ENCODE results near the gene TMPRSS9.
"Not testable (repeated sequence)": the region's sequence is repeated elsewhere in the genome, so short reads cannot be mapped to it uniquely, and the experiment has no call there.

The TMPRSS9 gene

DNA sequence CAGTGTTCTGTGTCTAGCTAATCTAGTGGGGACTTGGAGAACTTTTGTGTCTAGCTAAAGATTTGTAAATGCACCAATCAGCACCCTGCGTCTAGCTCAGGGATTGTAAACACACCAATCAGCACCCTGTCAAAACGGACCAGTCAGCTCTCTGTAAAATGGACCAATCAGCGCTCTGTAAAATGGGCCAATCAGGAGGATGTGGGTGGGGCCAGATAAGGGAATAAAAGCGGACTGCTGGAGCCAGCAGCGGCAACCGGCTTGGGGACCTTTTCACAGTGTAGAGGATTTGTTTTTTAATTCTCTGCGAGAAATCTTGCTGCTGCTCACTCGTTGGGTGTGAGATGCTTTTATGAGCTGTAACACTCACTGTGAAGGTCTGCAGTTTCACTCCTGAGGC, 32.8 kb downstream of the TMPRSS9 start:
- in situ Hi-C loops (cut with MboI; ENCODE audit: low sequenced_read_pairs), result not testable (repeated sequence)

DNA sequence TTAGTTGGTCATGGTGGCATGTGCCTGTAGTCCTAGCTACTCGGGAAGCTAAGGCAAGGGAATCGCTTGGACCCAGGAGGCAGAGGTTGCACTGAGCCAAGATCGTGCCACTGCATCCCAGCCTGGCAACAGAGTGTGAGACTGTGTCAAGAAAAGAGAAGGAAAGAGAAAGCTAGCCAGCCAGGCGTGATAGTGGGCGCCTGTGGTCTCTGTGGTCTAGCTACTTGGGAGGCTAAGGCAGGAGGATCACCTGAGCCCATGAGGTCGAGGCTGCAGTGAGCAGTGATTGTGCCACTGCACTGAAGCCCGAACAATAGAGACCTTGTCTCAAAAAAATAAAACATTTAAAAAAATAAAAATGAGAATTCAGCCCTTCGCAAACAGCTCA, 34.0 kb downstream of the TMPRSS9 start:
- no peaks in the 10 kb centered on the region for H3K4me1 ChIP-seq
- DNase-seq (ENCODE audit: low spot score in 2 of 2), result no peak
- H3K27me3 ChIP-seq (ENCODE audit: low read depth), result no peaks in the 10 kb centered on the region
- no peaks in the 10 kb centered on the region for H3K36me3 ChIP-seq (replicated peaks)
- in situ Hi-C loops (cut with MboI; ENCODE audit: low sequenced_read_pairs), result no loop called here
- H3K9me3 ChIP-seq, result peaks cover 3% of the 10 kb centered on the region; the same call in 1 of the 2 replicates
- H3K4me3 ChIP-seq, result no peak overlapping the region

More for the DNA sequence above, 32.8 kb downstream of the TMPRSS9 start:
- H3K27me3 ChIP-seq (ENCODE audit: low read depth); H3K9me3 ChIP-seq; H3K4me1 ChIP-seq; H3K4me3 ChIP-seq; H3K36me3 ChIP-seq (replicated peaks): not testable (repeated sequence)
- peak in 1 of 2 experiments; percentile 46 for DNase-seq (ENCODE audit: low spot score in 2 of 2)

DNA sequence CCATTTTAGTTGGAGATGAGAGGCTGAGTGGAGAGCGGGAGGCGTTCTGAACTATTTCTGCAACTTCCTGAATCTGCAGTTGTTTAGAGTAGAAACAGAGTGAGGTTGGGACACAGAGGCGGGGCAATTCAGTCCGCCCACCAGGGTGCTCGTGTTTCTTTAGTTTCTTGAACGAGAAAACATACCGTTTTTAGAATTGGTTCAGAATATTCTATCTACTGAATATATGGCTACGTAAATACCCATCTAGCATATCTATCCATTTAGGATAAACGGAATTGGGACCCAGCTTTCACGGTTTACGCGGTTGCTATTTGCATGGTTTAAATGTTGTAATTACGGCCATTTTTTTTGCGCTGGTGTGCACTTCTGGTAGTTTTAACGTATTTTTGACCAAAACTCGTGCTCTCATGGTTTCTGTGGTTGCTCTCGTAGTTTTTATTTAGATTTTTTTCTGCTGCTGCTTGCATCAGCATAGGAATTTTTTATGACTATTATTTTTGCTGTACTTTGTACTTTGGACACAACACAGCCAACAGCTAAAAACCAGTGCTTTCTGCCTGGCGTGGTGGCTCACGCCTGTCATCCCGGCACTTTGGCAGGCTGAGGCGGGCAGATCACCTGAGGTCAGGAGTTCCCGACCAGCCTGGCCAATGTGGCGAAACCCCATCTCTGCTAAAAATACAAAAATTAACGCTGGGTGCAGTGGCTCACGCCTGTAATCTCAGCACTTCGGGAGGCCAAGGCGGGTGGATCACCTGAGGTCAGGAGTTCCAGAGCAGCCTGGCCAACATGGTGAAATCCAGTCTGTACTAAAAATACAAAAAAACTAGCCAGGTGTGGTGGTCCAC, 34.6 kb downstream of the TMPRSS9 start:
- Histone ChIP-seq H3K36me3 (replicated peaks) (no peaks in the 10 kb centered on the region), H3K27me3 (ENCODE audit: low read depth) (no peaks in the 10 kb centered on the region), H3K9me3 (peaks cover 3% of the 10 kb centered on the region; the same call in 1 of the 2 replicates), H3K4me1 (no peaks in the 10 kb centered on the region), H3K4me3 (no peak overlapping the region)
- in situ Hi-C loops (cut with MboI; ENCODE audit: low sequenced_read_pairs), result no loop called here
- no peak for DNase-seq (ENCODE audit: low spot score in 2 of 2)

DNA sequence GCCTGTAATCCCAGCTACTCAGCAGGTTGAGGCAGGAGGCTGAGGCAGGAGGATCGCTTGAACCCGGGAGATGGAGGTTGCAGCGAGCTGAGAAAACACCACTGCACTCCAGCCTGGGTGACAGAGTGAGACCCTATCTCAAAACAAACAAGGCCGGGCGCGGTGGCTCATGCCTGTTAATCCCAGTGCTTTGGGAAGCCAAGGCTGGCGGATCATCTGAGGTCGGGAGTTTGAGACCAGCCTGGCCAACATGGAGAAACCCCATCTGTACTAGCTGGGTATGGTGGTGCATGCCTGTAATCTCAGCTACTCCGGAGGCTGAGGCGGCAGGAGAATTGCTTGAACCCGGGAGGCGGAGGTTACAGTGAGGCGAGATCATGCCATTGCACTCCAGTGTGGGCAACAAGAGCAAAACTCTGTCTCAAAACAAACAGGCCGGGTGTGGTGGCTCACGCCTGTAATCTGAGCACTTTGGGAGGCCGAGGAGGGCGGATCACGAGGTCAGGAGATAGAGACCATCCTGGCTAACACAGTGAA, 35.3 kb downstream of the TMPRSS9 start:
- H3K9me3 ChIP-seq; H3K4me1 ChIP-seq; DNase-seq (ENCODE audit: low spot score in 2 of 2); in situ Hi-C loops (cut with MboI; ENCODE audit: low sequenced_read_pairs); H3K36me3 ChIP-seq (replicated peaks); H3K27me3 ChIP-seq (ENCODE audit: low read depth); H3K4me3 ChIP-seq: not testable (repeated sequence)

DNA sequence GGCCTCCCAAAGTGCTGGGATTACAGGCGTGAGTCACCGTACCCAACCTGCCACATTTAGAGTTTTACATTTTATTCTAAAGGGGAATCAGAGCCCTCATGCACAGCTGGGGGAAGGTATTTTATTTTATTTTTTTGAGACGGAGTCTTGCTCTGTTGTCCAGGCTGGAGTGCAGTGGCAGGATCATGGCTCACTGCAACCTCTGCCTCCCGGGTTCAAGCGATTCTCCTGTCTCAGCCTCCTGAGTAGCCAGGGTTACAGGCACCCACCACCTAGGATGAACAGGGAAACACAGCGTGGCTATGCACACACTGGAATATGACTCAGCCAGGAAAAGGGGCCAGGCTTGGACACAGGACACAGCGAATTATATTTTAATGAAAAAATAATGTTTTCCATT, 37.1 kb downstream of the TMPRSS9 start:
- H3K9me3 ChIP-seq; H3K27me3 ChIP-seq (ENCODE audit: low read depth); DNase-seq (ENCODE audit: low spot score in 2 of 2); H3K4me1 ChIP-seq; H3K36me3 ChIP-seq (replicated peaks); in situ Hi-C loops (cut with MboI; ENCODE audit: low sequenced_read_pairs); H3K4me3 ChIP-seq: not testable (repeated sequence)

DNA sequence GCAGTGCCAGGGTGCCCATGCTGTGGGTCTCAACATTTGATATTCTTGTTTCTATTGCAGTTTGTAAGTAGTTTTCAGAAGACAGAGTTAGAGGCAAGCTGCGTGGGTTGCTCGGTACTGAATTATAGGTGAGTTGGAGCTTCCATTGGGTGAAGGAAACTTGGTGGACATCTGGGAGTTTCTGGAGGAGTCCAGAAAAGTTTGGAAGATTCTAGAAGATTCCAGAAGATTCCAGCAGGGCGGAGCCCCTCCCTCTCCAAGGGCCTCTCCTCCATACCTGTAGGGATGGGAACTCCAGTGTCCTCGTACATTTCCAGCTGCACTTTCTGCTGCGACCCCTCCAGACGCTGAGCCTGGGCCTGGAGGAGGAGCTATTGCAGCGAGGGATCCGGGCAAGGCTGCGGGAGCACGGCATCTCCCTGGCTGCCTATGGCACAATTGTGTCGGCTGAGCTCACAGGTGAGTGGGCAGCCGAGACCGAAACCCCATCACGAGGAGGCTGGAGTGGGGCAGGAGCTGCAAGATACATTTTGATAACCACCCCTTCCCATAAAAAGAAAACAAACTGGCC, 38.8 kb downstream of the TMPRSS9 start:
- H3K4me1 ChIP-seq, result no peaks in the 10 kb centered on the region
- in situ Hi-C loops (cut with MboI; ENCODE audit: low sequenced_read_pairs), result no loop called here
- no peak overlapping the region for H3K4me3 ChIP-seq
- no peak for DNase-seq (ENCODE audit: low spot score in 2 of 2)
- no peaks in the 10 kb centered on the region for H3K9me3 ChIP-seq
- H3K36me3 ChIP-seq (replicated peaks), result no peaks in the 10 kb centered on the region
- no peaks in the 10 kb centered on the region for H3K27me3 ChIP-seq (ENCODE audit: low read depth)

DNA sequence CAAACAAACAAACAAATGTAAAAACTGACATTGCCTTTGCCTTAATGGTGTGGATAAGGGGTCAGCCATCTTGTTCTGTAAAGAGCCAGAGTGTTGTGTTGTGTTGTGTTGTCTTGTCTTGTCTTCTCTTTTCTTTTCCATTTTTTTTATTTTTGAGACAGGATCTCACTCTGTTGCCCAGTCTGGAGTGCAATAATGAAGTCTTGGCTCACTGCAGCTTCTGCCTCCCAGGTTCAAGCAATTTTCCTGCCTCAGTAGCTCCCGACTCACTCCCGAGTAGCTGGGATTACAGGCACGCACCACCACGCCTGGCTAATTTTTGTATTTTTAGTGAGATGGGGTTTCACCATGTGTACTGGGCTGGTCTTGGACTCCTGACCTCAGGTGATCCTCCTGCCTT, 39.5 kb downstream of the TMPRSS9 start:
- H3K27me3 ChIP-seq (ENCODE audit: low read depth), result no peaks in the 10 kb centered on the region
- no peaks in the 10 kb centered on the region for H3K4me1 ChIP-seq
- no peaks in the 10 kb centered on the region for H3K9me3 ChIP-seq
- H3K4me3 ChIP-seq, result no peak overlapping the region
- H3K36me3 ChIP-seq (replicated peaks), result no peaks in the 10 kb centered on the region
- no peak for DNase-seq (ENCODE audit: low spot score in 2 of 2)
- in situ Hi-C loops (cut with MboI; ENCODE audit: low sequenced_read_pairs), result no loop called here

DNA sequence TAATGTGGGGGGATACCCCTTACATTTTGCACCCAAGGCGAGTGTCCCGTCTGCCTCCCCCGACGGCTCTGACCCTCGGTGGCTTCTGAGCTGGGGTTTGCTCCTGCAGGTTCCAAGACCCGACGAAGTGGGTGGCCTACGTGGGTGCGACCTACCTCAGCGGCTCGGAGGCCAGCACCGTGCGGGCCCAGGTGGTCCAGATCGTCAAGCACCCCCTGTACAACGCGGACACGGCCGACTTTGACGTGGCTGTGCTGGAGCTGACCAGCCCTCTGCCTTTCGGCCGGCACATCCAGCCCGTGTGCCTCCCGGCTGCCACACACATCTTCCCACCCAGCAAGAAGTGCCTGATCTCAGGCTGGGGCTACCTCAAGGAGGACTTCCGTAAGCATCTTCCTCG, 48.2 kb downstream of the TMPRSS9 start:
- Histone ChIP-seq H3K27me3 (ENCODE audit: low read depth) (no peaks in the 10 kb centered on the region), H3K4me1 (no peaks in the 10 kb centered on the region), H3K9me3 (0 out of 2 replicates have a peak, but pooled peaks cover 4% of the 10 kb centered on the region), H3K4me3 (no peak overlapping the region), H3K36me3 (replicated peaks) (no peaks in the 10 kb centered on the region)
- in situ Hi-C loops (cut with MboI; ENCODE audit: low sequenced_read_pairs), result no loop called here
- DNase-seq (ENCODE audit: low spot score in 2 of 2), result no peak

DNA sequence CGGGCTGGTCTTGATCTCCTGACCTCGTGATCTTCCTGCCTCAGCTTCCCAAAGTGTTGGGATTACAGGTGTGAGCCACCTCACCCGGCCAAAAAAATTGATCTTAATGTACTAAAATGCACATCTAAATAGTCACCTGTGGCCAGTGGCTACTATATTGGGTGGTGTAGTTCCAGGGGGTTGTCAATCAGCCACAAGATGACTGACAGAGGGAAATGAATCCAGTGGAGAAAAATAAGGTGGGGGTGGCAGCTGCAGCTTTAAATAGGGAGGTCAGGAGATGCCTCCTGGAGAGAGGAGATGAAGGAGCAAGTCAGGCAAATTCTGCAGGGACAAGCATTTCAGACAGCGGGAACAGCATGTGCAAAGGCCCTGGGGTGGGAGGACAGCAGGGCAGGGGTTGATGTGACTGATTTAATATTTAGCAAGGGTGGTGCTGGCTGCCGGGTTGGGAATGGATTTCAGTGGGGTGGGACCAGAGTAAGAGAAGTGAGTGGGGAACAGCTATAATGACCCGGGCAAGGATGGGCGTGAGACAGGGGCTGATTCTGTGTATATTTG, 49.4 kb downstream of the TMPRSS9 start:
- 0 out of 2 replicates have a peak, but pooled peaks cover 4% of the 10 kb centered on the region for H3K9me3 ChIP-seq
- H3K4me1 ChIP-seq, result no peaks in the 10 kb centered on the region
- no peaks in the 10 kb centered on the region for H3K36me3 ChIP-seq (replicated peaks)
- no peaks in the 10 kb centered on the region for H3K27me3 ChIP-seq (ENCODE audit: low read depth)
- no peak overlapping the region for H3K4me3 ChIP-seq
- in situ Hi-C loops (cut with MboI; ENCODE audit: low sequenced_read_pairs), result no loop called here
- DNase-seq (ENCODE audit: low spot score in 2 of 2), result no peak

DNA sequence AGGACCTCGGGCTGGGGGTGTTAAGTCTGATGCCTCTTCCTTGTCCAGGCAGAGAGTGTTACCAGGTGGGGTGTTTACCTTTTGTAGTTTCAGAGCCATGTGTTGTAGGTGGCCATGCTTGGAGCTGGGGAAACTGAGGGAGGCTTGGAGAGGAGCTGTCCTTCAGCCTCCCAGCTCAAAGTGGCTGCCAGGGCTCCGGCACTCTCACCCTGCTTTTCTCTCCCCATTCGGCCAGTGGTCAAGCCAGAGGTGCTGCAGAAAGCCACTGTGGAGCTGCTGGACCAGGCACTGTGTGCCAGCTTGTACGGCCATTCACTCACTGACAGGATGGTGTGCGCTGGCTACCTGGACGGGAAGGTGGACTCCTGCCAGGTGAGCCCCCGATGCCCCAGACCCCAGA, 50.0 kb downstream of the TMPRSS9 start:
- no peaks in the 10 kb centered on the region for H3K27me3 ChIP-seq (ENCODE audit: low read depth)
- no peak for DNase-seq (ENCODE audit: low spot score in 2 of 2)
- no peaks in the 10 kb centered on the region for H3K4me1 ChIP-seq
- H3K4me3 ChIP-seq, result no peak overlapping the region
- H3K9me3 ChIP-seq, result 0 out of 2 replicates have a peak, but pooled peaks cover 4% of the 10 kb centered on the region
- in situ Hi-C loops (cut with MboI; ENCODE audit: low sequenced_read_pairs), result no loop called here
- H3K36me3 ChIP-seq (replicated peaks), result no peaks in the 10 kb centered on the region

DNA sequence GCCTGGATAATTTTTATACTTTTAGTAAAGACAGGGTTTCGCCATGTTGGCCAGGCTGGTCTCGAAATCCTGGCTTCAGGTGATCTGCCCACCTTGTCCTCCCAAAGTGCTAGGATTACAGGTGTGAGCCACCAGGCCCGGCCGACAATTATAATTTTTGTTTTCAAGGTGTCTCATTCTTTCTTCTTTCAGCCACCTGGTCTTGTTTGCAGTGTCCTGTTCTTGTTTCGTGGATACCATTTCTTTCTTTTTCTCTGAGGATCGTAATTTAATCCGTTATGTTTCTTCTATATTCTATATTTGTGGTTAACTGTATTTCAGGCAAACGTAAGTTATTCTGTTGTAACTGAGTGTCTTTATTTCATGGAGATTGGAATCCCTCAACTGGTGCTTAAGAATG, 51.6 kb downstream of the TMPRSS9 start:
- H3K4me1 ChIP-seq, result no peaks in the 10 kb centered on the region
- no peak for DNase-seq (ENCODE audit: low spot score in 2 of 2)
- 0 out of 2 replicates have a peak, but pooled peaks cover 4% of the 10 kb centered on the region for H3K9me3 ChIP-seq
- no peaks in the 10 kb centered on the region for H3K27me3 ChIP-seq (ENCODE audit: low read depth)
- in situ Hi-C loops (cut with MboI; ENCODE audit: low sequenced_read_pairs), result no loop called here
- H3K36me3 ChIP-seq (replicated peaks), result peaks cover 8% of the 10 kb centered on the region
- H3K4me3 ChIP-seq, result no peak overlapping the region

DNA sequence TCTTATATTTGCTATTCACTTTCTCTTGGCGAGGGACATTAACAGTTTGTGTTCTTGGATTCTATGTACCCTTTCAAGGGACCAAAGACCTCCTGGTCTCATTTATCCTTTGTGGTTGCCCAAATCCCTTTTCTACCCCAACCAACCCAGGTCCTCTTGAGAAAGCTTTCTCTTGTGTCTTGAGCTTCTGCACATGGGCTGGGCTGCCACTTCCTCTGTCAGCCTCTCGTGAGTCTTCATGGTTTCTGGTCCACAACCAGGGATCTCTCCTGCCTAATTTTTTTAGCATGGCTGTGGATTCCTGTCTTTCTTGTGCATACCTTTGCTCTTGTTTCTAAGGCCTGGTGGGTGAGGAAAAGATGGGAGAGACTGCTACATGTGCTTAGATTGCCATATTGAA, 52.4 kb downstream of the TMPRSS9 start:
- in situ Hi-C loops (cut with MboI; ENCODE audit: low sequenced_read_pairs), result no loop called here
- Histone ChIP-seq H3K27me3 (ENCODE audit: low read depth) (no peaks in the 10 kb centered on the region), H3K9me3 (0 out of 2 replicates have a peak, but pooled peaks cover 4% of the 10 kb centered on the region), H3K4me1 (no peaks in the 10 kb centered on the region), H3K36me3 (replicated peaks) (peaks cover 11% of the 10 kb centered on the region), H3K4me3 (no peak overlapping the region)
- DNase-seq (ENCODE audit: low spot score in 2 of 2), result no peak

DNA sequence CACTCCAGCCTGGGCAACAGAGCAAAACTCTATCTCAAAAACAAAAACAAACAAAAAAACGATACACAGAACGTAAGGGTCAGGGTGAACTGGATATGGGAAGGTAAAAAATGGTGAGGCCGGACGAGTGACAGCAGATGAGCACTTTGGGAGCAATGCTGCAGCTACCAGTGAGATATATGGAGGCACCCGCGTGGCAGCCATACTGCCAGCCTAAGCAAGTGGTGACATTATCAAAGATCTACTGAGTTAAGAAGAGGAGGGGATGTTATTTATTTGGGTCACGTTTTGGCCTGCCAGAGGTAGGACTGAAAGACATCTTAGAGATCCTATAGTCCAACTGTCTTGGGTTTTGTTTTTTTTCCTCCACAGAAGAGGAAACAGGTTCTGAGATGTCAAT, 53.1 kb downstream of the TMPRSS9 start:
- peaks cover 15% of the 10 kb centered on the region for H3K36me3 ChIP-seq (replicated peaks)
- in situ Hi-C loops (cut with MboI; ENCODE audit: low sequenced_read_pairs), result no loop called here

DNA sequence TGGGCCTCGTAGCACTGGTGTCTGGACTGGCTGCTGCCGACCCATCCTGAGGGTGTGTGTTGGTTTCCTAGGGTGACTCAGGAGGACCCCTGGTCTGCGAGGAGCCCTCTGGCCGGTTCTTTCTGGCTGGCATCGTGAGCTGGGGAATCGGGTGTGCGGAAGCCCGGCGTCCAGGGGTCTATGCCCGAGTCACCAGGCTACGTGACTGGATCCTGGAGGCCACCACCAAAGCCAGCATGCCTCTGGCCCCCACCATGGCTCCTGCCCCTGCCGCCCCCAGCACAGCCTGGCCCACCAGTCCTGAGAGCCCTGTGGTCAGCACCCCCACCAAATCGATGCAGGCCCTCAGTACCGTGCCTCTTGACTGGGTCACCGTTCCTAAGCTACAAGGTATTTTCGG, 53.6 kb downstream of the TMPRSS9 start:
- no peak for DNase-seq (ENCODE audit: low spot score in 2 of 2)
- no peaks in the 10 kb centered on the region for H3K27me3 ChIP-seq (ENCODE audit: low read depth)
- in situ Hi-C loops (cut with MboI; ENCODE audit: low sequenced_read_pairs), result no loop called here
- H3K36me3 ChIP-seq (replicated peaks), result peaks cover 15% of the 10 kb centered on the region
- H3K4me3 ChIP-seq, result no peak overlapping the region
- H3K9me3 ChIP-seq, result 0 out of 2 replicates have a peak, but pooled peaks cover 4% of the 10 kb centered on the region
- H3K4me1 ChIP-seq, result no peaks in the 10 kb centered on the region

More for the DNA sequence above, 53.1 kb downstream of the TMPRSS9 start:
- DNase-seq (ENCODE audit: low spot score in 2 of 2), result no peak
- Histone ChIP-seq H3K4me1 (no peaks in the 10 kb centered on the region), H3K27me3 (ENCODE audit: low read depth) (no peaks in the 10 kb centered on the region), H3K4me3 (no peak overlapping the region), H3K9me3 (0 out of 2 replicates have a peak, but pooled peaks cover 4% of the 10 kb centered on the region)

Data from HAP-1 (cell line).